Gastrocnemius medialis (tissue), 4 donors: Measurements from ENCODE around the gene METTL17.

Experiments used
- POLR2A ChIP-seq, 2 donors: fragments of 450-650 bp; IDR thresholded peaks; one replicate each; pipeline ENCODE4 v1.6.1; 2017; ENCODE audit warnings: antibody characterized with exemption in 2 of 2, mild to moderate bottlenecking in 2 of 2, moderate library complexity in 2 of 2
- TF ChIP-seq, protein P1 (sequence below), 5 experiments: fragments of 450-650 bp in 3 of 5; fragments of 200-600 bp in 2 of 5; sonication (generic) in 2 of 5; IDR thresholded peaks in 4 of 5; conservative IDR thresholded peaks in 1 of 5; 1 replicate in 4 of 5; 2 replicates in 1 of 5; pipeline ENCODE4 v1.5.1; 2016 to 2019; ENCODE audit warnings: antibody characterized with exemption in 5 of 5, mild to moderate bottlenecking in 3 of 5, moderate library complexity in 3 of 5

DNA sequence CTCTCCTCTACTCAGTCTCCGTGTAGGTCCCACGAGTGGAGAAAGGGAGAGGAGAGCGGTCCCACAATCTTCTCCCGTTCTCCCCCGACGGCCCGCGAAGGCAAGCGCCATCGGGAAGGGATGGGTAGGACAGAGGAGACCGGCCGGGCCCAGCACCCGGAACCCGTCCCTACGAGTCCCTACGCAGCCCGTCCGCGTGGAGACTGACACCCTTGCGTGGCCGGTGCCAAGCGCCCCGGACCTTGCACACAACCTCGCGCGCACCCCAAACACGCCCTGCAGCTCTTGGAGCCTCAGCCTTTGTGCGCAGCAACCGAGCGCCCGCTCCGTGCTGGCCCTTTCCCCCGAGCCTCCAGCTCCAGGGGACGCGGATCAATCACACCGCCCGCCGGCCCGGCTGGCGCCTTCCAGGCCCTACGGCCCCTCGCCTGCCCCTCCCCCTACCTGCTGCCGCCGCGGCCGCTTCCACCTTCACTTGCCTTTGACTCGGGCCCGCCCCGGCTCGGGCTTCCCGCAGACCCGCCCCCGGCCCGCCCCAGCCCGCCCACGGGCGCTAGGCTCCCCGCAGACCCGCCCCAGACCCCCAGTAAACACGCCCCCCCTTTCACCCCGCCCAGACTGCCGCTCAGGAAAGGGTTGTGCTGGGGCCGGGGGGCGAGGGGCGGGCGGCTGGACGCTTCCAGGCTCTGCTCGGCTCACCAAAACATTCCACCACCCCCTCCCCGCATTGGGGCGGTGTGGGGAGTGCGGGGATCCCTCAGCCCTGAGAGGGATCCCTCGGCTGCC, 35.0 kb downstream of the METTL17 start, which contains the start of gene NDRG2:
- TF ChIP-seq, protein P1, sequence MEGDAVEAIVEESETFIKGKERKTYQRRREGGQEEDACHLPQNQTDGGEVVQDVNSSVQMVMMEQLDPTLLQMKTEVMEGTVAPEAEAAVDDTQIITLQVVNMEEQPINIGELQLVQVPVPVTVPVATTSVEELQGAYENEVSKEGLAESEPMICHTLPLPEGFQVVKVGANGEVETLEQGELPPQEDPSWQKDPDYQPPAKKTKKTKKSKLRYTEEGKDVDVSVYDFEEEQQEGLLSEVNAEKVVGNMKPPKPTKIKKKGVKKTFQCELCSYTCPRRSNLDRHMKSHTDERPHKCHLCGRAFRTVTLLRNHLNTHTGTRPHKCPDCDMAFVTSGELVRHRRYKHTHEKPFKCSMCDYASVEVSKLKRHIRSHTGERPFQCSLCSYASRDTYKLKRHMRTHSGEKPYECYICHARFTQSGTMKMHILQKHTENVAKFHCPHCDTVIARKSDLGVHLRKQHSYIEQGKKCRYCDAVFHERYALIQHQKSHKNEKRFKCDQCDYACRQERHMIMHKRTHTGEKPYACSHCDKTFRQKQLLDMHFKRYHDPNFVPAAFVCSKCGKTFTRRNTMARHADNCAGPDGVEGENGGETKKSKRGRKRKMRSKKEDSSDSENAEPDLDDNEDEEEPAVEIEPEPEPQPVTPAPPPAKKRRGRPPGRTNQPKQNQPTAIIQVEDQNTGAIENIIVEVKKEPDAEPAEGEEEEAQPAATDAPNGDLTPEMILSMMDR (IDR thresholded peaks at IDR 0.05 in 4 of 5, conservative IDR thresholded peaks at IDR 0.05 in 1 of 5): no peak
- TF ChIP-seq POLR2A (IDR thresholded peaks at IDR 0.05): peak; percentile 73 to 90
